H1 (cell line): ENCODE results near the gene GPC3. TPM values are rescaled to one million over a fixed set of nuclear protein-coding genes. Genes with fewer than 3 reads are reported as not detected.

Experiments used
- CHD1 ChIP-seq: IDR thresholded peaks from 2 replicates; pipeline ENCODE4 v1.6.1; 2012; ENCODE audit warnings: low read depth, low read length, improper control_type of control experiment
- CHD7 ChIP-seq: fragments of 300-600 bp; sonication (generic); IDR thresholded peaks from 2 replicates; pipeline ENCODE4 v1.7.1; 2012; ENCODE audit warnings: low read length, moderate library complexity, mild to moderate bottlenecking, inconsistent platforms; ENCODE audit not compliant: insufficient replicate concordance
- polyA plus RNA-seq, 7 experiments: library from polyadenylated mRNA; depleted of rRNA in 3 of 7; stranded (reverse) in 5 of 7; unstranded in 2 of 7; fragments of >200 nt in 5 of 7; fragments of 200-250 nt in 2 of 7; gene quantifications; 1 replicate in 5 of 7; 2 replicates in 1 of 7; 4 replicates in 1 of 7; pipeline versions ENCODE4 v1.2.1 to v1.2.3, GENCODE V29; 2011 to 2013; ENCODE audit warnings: missing spikeins in 2 of 7, mixed read lengths in 2 of 7
- total RNA-seq: library from RNA; stranded (reverse); fragmentation: NEBNext Ultra II Directional; extraction: Animal tissue kit (Norgen Biotek cat#: 25700); gene quantifications from 2 replicates; pipeline ENCODE4 v1.2.1, GENCODE V29; 2021

Gene GPC3
- total and polyA plus RNA-seq, 2 of the 8 experiments (the other 6 are each of a cell fraction or from before 2014, with no cell fraction given), result 64.8 to 71.9 TPM

DNA sequence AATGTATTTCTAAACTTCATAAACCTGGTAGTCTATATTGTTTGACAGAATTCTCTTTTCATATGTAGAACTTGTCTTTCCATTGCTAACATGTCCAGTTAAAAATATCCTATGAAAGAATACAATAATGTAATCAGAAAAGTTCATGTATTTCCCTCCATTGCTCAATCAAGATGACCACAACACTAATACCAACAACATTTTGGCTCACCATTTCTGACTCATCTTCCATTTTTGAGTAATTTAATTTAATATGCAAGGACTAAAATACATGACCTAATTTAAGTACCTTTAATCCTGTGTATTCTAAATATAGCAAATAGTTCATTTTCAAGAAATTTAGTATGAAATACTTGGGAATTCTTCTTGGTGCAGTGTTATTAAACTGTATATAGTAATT, 330.6 kb downstream of the GPC3 start (continued):
- TF ChIP-seq CHD7, result no peak
- TF ChIP-seq CHD1, result no peak
